ENCODE data around the gene SPATA16.

Gene SPATA16

DNA sequence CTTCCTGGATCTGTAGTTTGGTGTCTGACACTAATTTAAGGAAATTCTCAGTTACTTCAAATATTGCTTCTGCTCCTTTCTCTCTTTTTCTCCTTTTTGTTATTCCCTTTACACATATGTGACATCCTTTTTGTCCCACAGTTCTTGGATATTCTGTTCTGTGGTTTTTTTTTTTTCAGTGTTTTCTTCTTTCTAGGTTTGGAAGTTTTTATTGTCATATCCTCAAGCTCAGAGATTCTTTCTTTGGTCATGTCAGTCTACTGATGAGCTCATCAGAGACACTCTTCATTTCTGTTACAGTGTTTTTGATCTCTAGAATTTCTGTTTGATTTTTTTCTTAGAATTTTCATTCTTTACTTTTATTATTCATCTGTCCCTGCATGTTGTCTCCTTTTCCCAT, 140.5 kb downstream of the SPATA16 start:
- Histone ChIP-seq H3K4me1 (ENCODE audit: insufficient read depth, low read length, poor library complexity, severe bottlenecking) (no peaks in the 10 kb centered on the region), H3K4me3 (ENCODE audit: low read length, poor library complexity, severe bottlenecking) (no peak overlapping the region), H2AFZ (ENCODE audit: low read length) (no peak overlapping the region), H4K20me1 (ENCODE audit: insufficient read depth, low read length, poor library complexity, severe bottlenecking) (no peaks in the 10 kb centered on the region), H3K79me2 (ENCODE audit: insufficient read depth, low read length) (no peaks in the 10 kb centered on the region), H3F3A (ENCODE audit: low read depth) (no peaks in the 10 kb centered on the region), H3K36me3 (ENCODE audit: insufficient read depth, low read length) (no peaks in the 10 kb centered on the region), H3K9ac (ENCODE audit: low read depth, low read length, poor library complexity, severe bottlenecking) (no peak overlapping the region), H3K9me3 (ENCODE audit: insufficient read depth, low read depth, low read length) (no peaks in the 10 kb centered on the region), H3K9me2 (replicated peaks; ENCODE audit: low read depth, low read length) (no peaks in the 10 kb centered on the region), H3K4me2 (ENCODE audit: low read depth, low read length, poor library complexity, severe bottlenecking) (no peak overlapping the region), H3K27me3 (ENCODE audit: insufficient read depth, low read length, poor library complexity, severe bottlenecking) (no peaks in the 10 kb centered on the region)
- TF ChIP-seq, protein P1, sequence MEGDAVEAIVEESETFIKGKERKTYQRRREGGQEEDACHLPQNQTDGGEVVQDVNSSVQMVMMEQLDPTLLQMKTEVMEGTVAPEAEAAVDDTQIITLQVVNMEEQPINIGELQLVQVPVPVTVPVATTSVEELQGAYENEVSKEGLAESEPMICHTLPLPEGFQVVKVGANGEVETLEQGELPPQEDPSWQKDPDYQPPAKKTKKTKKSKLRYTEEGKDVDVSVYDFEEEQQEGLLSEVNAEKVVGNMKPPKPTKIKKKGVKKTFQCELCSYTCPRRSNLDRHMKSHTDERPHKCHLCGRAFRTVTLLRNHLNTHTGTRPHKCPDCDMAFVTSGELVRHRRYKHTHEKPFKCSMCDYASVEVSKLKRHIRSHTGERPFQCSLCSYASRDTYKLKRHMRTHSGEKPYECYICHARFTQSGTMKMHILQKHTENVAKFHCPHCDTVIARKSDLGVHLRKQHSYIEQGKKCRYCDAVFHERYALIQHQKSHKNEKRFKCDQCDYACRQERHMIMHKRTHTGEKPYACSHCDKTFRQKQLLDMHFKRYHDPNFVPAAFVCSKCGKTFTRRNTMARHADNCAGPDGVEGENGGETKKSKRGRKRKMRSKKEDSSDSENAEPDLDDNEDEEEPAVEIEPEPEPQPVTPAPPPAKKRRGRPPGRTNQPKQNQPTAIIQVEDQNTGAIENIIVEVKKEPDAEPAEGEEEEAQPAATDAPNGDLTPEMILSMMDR (conservative IDR thresholded peaks at IDR 0.05; ENCODE audit: low read length) = no peak
- TF ChIP-seq EZH2phosphoT487 (IDR thresholded peaks at IDR 0.05; ENCODE audit: borderline replicate concordance) = no peak

DNA sequence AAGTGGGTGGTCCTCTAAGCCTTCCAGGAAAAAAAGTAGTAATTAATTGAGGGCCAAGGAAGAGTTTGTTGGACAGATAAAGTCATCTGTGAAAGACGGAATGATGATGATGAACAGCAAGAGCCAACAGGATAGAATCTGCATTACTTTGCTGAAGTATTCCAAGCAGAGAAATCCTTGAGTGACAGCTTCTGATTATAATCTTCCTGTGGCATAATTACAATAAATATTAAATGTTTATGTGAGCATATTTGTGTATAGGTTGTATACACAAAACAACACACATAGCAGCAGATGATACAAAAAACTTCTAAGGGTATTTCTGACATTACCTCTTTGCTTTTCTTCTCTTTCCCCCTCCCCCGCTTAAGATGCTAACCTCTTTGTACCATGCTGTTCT, 147.6 kb downstream of the SPATA16 start:
- Histone ChIP-seq H3K9me2 (replicated peaks; ENCODE audit: low read depth, low read length) (no peaks in the 10 kb centered on the region), H3K4me3 (ENCODE audit: low read length, poor library complexity, severe bottlenecking) (no peak overlapping the region), H3K4me1 (ENCODE audit: insufficient read depth, low read length, poor library complexity, severe bottlenecking) (no peaks in the 10 kb centered on the region), H4K20me1 (ENCODE audit: insufficient read depth, low read length, poor library complexity, severe bottlenecking) (no peaks in the 10 kb centered on the region), H3K27me3 (ENCODE audit: insufficient read depth, low read length, poor library complexity, severe bottlenecking) (no peaks in the 10 kb centered on the region), H3K36me3 (ENCODE audit: insufficient read depth, low read length) (no peaks in the 10 kb centered on the region), H3K9me3 (ENCODE audit: insufficient read depth, low read depth, low read length) (no peaks in the 10 kb centered on the region), H3K79me2 (ENCODE audit: insufficient read depth, low read length) (no peaks in the 10 kb centered on the region), H3K4me2 (ENCODE audit: low read depth, low read length, poor library complexity, severe bottlenecking) (no peak overlapping the region), H3K9ac (ENCODE audit: low read depth, low read length, poor library complexity, severe bottlenecking) (no peak overlapping the region), H2AFZ (ENCODE audit: low read length) (no peak overlapping the region), H3F3A (ENCODE audit: low read depth) (no peaks in the 10 kb centered on the region)
- TF ChIP-seq EZH2phosphoT487 (IDR thresholded peaks at IDR 0.05; ENCODE audit: borderline replicate concordance) = no peak
- TF ChIP-seq, protein P1 (conservative IDR thresholded peaks at IDR 0.05; ENCODE audit: low read length) = no peak

DNA sequence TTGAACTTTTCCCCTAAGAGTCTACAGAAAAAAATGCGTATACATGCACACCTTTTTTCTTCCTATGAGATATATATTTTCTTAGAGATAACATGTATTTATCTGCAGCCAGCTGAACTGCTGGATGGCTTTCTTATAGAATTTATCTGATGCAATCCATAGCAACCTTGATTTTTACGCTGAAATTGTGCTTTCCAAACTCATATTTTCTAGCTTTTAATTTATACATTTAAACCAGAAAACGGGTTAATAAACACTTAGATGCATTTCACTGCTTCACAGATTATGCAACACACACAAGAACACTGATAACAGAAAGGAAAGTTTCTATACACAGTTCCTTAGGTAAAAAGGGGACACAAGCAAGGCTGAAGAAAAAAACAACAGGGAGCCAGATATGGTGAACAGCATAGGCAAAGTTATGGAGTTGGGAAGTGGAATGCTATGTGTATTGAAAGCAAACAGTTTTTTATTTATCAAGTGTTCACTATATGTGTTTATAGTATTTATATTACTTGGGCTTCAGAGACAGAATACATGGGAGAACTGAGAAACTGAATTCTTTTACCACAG, 149.5 kb downstream of the SPATA16 start:
- no peak overlapping the region for H3K4me3 ChIP-seq (ENCODE audit: low read length, poor library complexity, severe bottlenecking)
- no peaks in the 10 kb centered on the region for H4K20me1 ChIP-seq (ENCODE audit: insufficient read depth, low read length, poor library complexity, severe bottlenecking)
- no peaks in the 10 kb centered on the region for H3F3A ChIP-seq (ENCODE audit: low read depth)
- no peak overlapping the region for H2AFZ ChIP-seq (ENCODE audit: low read length)
- H3K9me2 ChIP-seq (replicated peaks; ENCODE audit: low read depth, low read length) = no peaks in the 10 kb centered on the region
- no peaks in the 10 kb centered on the region for H3K9me3 ChIP-seq (ENCODE audit: insufficient read depth, low read depth, low read length)
- no peaks in the 10 kb centered on the region for H3K27me3 ChIP-seq (ENCODE audit: insufficient read depth, low read length, poor library complexity, severe bottlenecking)
- no peak for TF ChIP-seq EZH2phosphoT487 (IDR thresholded peaks at IDR 0.05; ENCODE audit: borderline replicate concordance)
- H3K4me2 ChIP-seq (ENCODE audit: low read depth, low read length, poor library complexity, severe bottlenecking) = no peak overlapping the region
- H3K9ac ChIP-seq (ENCODE audit: low read depth, low read length, poor library complexity, severe bottlenecking) = no peak overlapping the region
- H3K4me1 ChIP-seq (ENCODE audit: insufficient read depth, low read length, poor library complexity, severe bottlenecking) = no peaks in the 10 kb centered on the region
- H3K36me3 ChIP-seq (ENCODE audit: insufficient read depth, low read length) = no peaks in the 10 kb centered on the region
- H3K79me2 ChIP-seq (ENCODE audit: insufficient read depth, low read length) = no peaks in the 10 kb centered on the region

DNA sequence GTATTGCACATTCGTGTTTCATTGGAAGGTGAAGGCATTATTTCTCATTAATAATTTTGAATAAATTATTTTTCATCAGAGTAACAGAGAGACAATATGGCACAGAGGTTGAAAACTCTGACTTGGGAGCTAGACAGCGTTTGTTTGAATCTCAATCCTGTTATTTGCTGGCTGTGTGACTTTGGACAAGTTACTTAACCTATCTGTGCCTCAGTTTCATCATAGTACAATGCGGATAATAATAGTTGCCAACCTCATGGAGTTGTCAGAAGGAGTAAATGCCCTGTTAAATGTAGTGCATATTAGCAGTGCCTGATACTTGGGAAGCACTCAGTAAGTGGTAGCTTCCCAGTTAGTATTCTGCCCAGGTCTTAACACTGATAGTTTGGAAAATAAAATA, 151.7 kb downstream of the SPATA16 start:
- Histone ChIP-seq H3K79me2 (ENCODE audit: insufficient read depth, low read length) (no peaks in the 10 kb centered on the region), H3K4me3 (ENCODE audit: low read length, poor library complexity, severe bottlenecking) (no peak overlapping the region), H3K4me1 (ENCODE audit: insufficient read depth, low read length, poor library complexity, severe bottlenecking) (no peaks in the 10 kb centered on the region), H3K9ac (ENCODE audit: low read depth, low read length, poor library complexity, severe bottlenecking) (no peak overlapping the region), H4K20me1 (ENCODE audit: insufficient read depth, low read length, poor library complexity, severe bottlenecking) (no peaks in the 10 kb centered on the region), H2AFZ (ENCODE audit: low read length) (no peak overlapping the region), H3K27me3 (ENCODE audit: insufficient read depth, low read length, poor library complexity, severe bottlenecking) (no peaks in the 10 kb centered on the region), H3K9me2 (replicated peaks; ENCODE audit: low read depth, low read length) (no peaks in the 10 kb centered on the region), H3K9me3 (ENCODE audit: insufficient read depth, low read depth, low read length) (no peaks in the 10 kb centered on the region), H3F3A (ENCODE audit: low read depth) (no peaks in the 10 kb centered on the region), H3K4me2 (ENCODE audit: low read depth, low read length, poor library complexity, severe bottlenecking) (no peak overlapping the region), H3K36me3 (ENCODE audit: insufficient read depth, low read length) (no peaks in the 10 kb centered on the region)
- no peak for TF ChIP-seq EZH2phosphoT487 (IDR thresholded peaks at IDR 0.05; ENCODE audit: borderline replicate concordance)
- TF ChIP-seq, protein P1 (conservative IDR thresholded peaks at IDR 0.05; ENCODE audit: low read length) = no peak

All from Loucy (cell line).